C1 segment of cervical spinal cord (tissue), 14 donors: Measurements from ENCODE around the gene NINL.

Experiments
- DNase-seq, 14 donors: peaks; one replicate each; lab custom pipeline; 2025; lab: John Stamatoyannopoulos, UW

Gene NINL

GRCh38 chr20:25533920-25534700 is 51.2 kb downstream of the NINL start:
- DNase-seq, result no peak

GRCh38 chr20:25532971-25533391 is 52.4 kb downstream of the NINL start:
- peak in 7 of 14 donors; percentile 29 to 64 (median 42) for DNase-seq

- DNase-seq, result peak in 11 of 14 donors; percentile 29 to 76 (median 62)
These were observed 53.1 kb downstream of the NINL start for GRCh38 chr20:25532015-25532751.

- no peak for DNase-seq
These were observed 55.9 kb downstream of the NINL start for GRCh38 chr20:25529295-25529951.

- no peak for DNase-seq
These were observed 57.4 kb downstream of the NINL start for GRCh38 chr20:25527949-25528348.

GRCh38 chr20:25526446-25526845 is 58.9 kb downstream of the NINL start:
- DNase-seq, result no peak

- DNase-seq, result no peak
These were observed 59.5 kb downstream of the NINL start for GRCh38 chr20:25525867-25526266.

GRCh38 chr20:25525295-25525694 is 60.0 kb downstream of the NINL start:
- no peak for DNase-seq

GRCh38 chr20:25521382-25521781 is 63.9 kb downstream of the NINL start:
- DNase-seq, result no peak

- DNase-seq, result no peak
These were observed 68.2 kb downstream of the NINL start for GRCh38 chr20:25517124-25517523.

- no peak for DNase-seq
These were observed 70.5 kb downstream of the NINL start for GRCh38 chr20:25514747-25515340.

GRCh38 chr20:25514195-25514594 is 71.1 kb downstream of the NINL start:
- no peak for DNase-seq

- no peak for DNase-seq
These were observed 72.6 kb downstream of the NINL start for GRCh38 chr20:25512709-25513108.

- no peak for DNase-seq
These were observed 74.1 kb downstream of the NINL start for GRCh38 chr20:25511183-25511582.

- DNase-seq, result no peak
These were observed 74.6 kb downstream of the NINL start for GRCh38 chr20:25510721-25511120.

GRCh38 chr20:25510202-25510601 is 75.1 kb downstream of the NINL start:
- no peak for DNase-seq

- DNase-seq, result no peak
These were observed 76.2 kb downstream of the NINL start for GRCh38 chr20:25509084-25509483.

GRCh38 chr20:25508083-25508770 is 77.1 kb downstream of the NINL start:
- DNase-seq, result peak in 1 of 14 donors; percentile 43

GRCh38 chr20:25507385-25508082 is 77.8 kb downstream of the NINL start:
- no peak for DNase-seq

GRCh38 chr20:25504366-25505135 is 80.8 kb downstream of the NINL start:
- no peak for DNase-seq
